ENCODE data around the gene TRIML1.
"Not testable (repeated sequence)": the region's sequence is repeated elsewhere in the genome, so short reads cannot be mapped to it uniquely, and the experiment has no call there.

Gene TRIML1

DNA sequence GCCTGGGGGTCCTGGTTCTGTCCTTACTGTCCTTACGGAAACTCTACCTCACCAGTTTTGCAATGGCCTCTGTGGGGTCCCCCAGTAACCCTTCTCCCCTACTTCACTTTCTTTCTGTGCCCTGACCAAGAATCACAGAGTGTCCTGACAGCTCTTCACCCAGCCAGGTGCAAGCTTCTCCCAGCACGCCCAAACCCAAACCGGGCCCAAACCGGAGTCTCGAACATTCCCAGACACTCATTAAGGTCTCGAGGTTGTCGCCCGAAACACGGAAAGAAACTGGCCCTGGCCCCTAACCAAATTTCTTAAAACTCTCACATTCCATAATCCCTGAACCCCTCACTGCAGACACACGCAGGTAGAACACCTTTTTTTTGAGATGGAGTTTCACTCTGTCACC lies 19.1 kb downstream of the TRIML1 start:
- no peak for DNase-seq

DNA sequence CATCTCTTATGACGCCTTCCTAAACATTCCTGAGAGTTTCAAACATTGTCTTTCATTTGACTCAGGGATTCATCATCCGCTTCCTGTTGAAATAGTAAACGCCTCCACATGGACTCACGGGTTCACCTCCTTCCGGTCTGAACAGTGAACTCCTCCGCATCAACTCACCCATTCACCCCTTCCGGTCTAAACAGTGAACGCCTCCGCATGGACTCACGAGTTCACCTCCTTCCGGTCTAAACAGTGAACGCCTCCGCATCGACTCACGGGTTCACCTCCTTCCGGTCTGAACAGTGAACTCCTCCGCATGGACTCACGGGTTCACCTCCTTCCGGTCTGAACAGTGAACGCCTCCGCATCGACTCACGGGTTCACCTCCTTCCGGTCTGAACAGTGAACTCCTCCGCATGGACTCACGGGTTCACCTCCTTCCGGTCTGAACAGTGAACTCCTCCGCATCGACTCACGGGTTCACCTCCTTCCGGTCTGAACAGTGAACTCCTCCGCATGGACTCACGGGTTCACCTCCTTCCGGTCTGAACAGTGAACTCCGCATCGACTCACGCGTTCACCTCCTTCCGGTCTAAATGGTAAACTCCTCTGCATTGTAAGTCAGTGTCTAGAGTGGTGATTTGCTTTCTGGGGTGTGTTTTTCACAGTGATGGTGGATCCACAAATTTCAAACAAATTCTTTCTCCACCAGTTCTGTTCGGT lies 20.4 kb downstream of the TRIML1 start:
- not testable (repeated sequence) for DNase-seq

DNA sequence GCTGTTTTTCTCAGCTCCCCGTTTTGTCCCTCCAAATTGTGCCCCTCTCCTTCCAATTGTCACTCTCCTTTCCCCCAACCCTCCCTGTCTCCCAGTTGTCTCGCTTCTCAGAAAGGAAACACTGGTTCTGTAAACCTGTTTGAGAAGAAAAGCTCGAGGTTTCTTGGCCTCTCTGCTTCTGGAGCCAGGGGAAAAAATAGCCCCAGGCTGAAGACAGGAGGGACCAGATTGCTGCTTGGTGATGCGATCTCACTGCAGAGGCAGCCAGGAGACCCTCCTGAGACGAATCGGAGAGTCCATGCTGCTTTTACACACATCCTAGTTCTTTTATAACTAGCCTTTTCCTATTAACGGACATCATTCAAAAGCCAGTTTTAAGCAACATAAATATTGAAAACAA lies 21.2 kb downstream of the TRIML1 start:
- no peak for DNase-seq

DNA sequence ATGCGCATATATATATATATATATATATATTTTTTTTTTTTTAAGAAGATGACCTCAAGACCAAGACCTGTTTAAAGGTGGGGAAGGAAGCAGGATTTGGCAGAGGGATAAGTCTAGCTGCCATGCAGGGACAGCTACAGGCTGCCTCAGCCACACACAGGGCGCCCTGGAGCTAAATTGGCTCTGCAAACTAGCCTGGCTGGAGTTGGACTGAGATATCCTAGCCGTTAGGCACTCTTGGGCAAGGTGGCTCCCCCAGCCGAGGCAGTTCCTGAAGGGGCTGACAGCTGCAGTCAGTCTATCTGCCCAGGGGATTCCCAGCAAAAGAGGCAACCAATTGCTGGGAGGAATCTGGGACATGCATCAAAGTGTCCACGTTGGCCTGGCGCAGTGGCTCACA lies 21.9 kb downstream of the TRIML1 start:
- no peak for DNase-seq

DNA sequence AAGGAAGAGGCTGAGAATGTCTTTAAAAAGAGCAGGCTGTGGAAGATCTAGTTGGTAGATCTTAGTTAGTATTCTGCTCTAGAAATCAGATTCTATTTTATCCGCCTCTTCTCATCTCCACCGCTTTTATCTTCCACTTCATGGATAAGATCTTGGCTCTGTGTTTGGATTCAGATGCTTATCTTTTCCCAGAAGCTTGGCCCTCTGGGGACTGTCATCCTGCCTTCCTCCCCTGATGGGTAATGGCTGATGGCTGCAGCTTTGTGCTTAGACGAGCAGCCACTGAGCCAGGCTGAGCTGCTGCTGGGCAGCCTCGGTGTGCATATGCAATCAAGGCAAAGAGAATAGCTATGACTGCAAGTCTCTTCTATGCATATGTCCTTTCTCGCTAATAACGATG lies 23.5 kb downstream of the TRIML1 start:
- no peak for DNase-seq

DNA sequence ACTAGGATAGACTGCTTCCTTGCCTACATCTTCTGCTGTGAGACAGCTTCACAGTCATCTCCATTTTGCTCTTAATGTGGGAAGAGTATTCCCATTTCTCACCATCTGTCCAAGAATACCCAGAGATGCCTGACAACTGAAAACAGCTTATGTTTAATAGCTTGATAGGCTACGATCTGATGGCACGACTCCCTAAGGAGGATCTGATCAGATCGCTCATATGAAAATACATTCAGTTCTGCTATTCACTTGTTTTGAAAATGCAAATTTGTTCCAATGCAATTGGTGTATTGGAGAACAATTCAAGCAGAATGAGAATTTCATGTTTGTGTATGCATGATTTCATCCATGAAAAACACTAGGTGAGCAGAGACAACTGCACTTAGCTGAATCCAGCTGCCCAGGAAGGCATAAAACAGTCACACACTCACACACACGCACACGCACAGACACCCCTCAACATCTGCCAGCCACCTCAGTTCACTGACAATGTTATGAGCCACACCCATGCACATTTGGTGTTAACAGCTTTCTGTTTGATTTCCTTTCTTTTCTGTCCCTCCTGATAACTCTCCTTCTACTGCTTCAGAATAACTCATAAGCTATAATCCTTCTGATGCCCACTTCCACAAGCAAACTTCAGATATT lies 29.6 kb downstream of the TRIML1 start:
- DNase-seq, result no peak

DNA sequence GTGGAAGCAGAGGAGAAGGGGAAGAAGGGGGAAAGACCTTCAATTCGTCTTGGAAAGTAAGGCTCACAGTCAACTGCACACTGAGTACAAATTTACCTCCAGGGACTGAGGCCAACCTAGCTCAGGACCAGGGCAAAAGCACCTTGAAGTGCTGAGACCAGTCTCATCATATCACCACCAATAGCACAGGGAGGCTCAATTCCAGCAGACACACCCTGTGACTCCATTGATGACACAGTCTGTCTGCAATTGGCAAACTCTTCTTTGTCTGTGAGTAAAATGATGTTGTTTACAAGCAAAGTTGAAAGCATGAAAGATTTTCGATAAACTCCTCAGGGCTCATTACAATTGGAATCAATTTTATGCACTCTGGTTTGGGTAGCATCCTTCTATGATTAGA lies 32.3 kb downstream of the TRIML1 start:
- DNase-seq, result no peak

DNA sequence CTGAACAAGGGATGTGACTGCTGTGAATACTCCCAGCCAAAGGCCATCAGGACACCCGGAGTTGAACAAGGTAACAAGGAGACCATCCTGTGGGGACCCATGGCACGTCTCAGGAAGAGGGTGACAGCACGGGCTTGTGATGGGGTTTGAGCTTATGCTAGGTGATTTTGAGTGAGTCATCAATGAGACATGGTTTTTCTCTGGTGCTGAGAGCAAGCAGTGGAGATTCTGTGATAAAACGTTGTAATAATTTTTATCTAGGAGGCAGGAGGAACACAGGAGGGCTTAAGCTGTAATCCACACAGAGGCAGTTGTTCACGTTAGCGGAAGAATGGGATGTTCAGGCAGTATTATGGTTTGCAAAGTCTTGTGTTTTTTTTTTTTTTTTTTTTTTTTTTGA lies 36.0 kb downstream of the TRIML1 start:
- DNase-seq, result no peak

DNA sequence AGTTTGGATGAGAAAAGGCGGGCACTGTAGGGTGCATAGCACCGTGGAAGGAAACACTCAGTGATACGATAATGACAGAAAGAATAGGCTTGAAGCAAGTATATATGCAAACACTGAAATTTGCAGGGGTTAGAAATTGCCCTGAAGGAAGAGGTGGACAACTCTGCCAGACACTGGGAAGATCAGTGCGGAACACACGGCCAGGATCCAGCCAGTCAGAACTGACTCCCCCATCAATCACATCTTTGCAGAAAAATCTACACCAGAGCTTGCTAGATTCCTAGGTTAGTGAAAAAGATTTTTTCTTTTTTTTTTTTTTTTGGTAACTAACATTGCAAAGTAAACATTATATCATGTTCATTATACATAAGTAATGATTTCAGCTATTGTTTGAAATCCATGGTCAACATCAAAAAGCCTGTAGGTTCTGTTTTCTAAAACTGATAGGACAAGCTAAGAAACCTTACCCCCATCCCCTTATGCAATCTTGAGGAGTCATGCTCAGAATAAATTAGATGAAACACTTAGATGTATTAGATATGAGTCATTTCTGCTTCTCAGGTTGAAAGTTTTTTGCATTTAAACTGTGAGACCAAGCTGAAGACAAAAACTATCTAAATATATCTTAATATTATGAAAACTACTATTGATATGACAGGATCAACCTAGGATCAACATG lies 38.9 kb downstream of the TRIML1 start:
- no peak for DNase-seq

DNA sequence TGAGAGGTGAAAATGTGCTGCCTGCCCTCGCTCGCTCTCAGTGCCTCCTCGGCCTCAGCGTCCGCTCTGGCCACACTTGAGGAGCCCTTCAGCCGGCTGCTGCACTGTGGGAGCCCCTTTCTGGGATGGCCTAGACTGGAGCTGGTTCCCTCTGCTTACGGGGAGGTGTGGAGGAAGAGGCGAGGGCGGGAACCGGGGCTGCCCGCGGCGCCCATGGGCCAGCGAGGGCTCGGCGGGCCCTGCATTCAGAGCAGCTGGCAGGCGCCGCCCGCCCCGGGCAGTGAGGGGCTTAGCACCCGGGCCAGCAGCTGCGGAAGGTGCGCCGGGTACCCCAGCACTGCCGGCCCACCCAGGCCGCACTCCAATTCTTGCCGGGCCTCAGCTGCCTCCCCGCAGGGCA lies 39.6 kb downstream of the TRIML1 start:
- DNase-seq, result no peak

DNA sequence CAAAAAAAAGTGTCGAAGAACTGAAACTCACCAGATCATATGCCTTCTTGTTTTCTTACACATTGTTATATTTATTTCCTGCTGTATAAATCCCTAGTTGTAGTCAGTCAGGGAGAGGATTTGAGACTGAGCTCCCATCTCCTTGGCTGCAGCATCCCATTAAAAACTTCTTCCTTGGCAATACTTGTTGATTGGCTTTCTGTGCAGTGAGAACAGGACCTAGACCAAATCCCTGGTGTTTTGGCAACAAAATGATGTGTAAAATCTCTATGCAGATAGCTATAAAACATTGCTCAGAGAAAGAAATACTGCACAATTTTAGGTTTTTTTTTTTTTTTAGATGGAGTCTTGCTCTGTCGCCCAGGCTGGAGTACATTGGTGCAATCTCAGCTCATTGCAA lies 47.9 kb downstream of the TRIML1 start:
- no peak for DNase-seq

DNA sequence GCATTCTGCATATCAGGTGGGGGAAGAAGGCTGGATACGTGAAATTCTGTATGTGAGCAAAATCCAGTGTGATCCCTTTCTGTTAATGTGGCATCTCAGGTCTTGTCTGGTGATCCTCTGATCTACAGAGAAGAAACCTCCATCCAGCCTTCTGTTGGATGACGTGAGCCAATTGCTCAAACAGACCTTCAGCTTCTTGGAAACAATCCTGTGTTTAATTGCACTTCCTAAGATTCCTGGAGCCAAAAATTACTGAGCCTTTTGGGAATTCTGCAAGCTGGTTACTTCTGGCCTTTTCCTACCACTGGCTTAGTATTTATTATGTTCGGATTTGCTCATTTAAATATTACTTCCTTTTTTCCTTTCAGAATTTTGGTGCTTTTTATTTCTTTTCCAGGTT lies 51.2 kb downstream of the TRIML1 start:
- DNase-seq, result no peak

DNA sequence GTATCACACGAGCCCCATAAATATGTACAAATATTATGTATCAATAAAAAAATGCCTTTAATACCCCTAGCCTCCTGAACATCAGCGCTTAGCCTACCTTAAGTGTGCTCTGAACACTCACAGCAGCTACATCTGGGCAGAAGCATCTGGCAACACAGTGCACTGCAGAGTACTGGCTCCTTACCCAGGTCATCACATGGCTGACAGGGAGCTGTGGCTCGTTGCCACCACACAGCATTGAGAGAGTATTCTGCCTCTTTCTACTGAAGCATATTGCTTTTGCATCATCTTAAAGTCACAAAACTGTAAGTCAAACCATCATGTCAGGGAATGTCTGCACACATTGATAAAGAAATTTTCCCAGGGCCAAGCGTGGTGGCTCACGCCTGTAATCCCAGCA lies 55.2 kb downstream of the TRIML1 start:
- DNase-seq, result no peak

DNA sequence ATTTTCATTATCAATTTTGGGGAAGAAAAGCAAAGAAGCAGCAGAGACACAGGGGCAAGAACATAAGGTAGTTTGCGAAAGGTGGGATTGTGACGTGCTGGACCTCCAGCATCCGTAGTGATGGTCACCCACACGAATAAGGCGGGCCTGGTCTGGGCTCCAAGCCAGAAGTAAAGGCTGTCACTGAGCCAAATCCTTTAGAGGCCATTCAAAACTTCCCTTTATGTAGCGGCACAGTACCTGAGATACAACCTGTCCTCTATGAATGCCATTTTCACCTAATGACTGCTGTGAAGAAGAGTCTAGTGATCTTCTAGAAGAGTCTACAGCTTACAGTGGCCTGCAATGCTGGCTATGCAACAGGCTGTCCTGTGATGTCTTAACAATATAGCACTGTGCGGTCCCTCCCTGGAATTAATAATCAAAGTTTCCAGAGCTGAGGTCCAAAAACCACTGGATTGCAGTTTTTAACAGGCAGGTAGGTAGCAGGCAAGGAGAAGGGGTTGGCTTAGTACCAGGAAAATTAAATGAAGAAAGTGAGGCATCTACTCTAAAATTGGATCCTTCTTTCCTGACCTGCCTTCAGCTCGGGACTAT lies 56.2 kb downstream of the TRIML1 start:
- DNase-seq, result no peak

DNA sequence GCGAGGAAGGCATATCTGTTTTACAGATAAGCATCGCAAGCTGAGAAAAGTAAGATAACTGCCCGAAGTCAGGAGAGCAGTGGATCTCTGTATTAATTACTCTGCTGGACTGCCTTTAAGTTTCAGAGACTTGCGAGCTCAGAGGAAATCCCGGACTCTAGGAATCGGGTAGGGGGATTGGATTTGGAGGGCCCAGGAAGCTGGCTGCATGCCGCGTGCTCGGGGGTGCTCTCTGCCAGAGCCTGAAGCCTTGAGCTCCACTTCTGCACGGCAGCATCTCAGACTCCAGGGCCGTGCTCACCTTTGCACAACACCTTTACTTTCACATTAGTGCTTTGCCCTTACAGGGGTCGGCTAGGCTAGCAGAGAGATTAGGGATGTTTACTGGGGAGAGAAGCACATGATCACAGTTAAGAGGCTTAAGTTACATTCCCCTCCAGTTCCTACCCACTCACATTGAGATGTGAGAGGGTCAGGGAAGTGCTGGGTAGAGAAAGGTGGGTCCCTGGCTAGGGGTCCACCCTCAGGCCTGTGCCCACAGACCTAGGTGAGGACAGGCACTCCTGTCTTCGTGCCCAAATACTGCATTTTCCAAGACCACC lies 57.0 kb downstream of the TRIML1 start:
- DNase-seq, result no peak
